Fibroblast of lung (primary cell): ENCODE data around the gene RETREG1.

Source experiments
- CTCF ChIP-seq, 2 donors: IDR thresholded peaks in 1 of 2; conservative IDR thresholded peaks in 1 of 2; 1 replicate in 1 of 2; 2 replicates in 1 of 2; pipeline ENCODE4 v1.5.1; 2011 to 2012; ENCODE audit warnings: low read length in 2 of 2, control low read depth in 1 of 2, inconsistent platforms in 1 of 2, low read depth in 1 of 2, mild to moderate bottlenecking in 1 of 2
- EZH2 ChIP-seq: IDR thresholded peaks from 2 replicates; pipeline ENCODE4 v1.5.1; 2012; ENCODE audit warnings: low read length, control low read depth, mild to moderate bottlenecking; ENCODE audit errors: missing control alignments

- no peak for TF ChIP-seq CTCF (conservative IDR thresholded peaks at IDR 0.05 in 1 of 2, IDR thresholded peaks at IDR 0.05 in 1 of 2; ENCODE audit: low read depth in 1 of 2, low read length in 2 of 2)
- TF ChIP-seq EZH2, result no peak
Observed at GRCh38 chr5:16609412-16609811, 7.4 kb downstream of the RETREG1 start.
